Spleen (tissue), 7 donors: Measurements from ENCODE around the gene TSPAN14.

Source experiments
- CTCF ChIP-seq, 11 experiments: fragments of 200-600 bp in 7 of 11; fragments of 450-650 bp in 4 of 11; sonication (generic) in 4 of 11; IDR thresholded peaks in 8 of 11; conservative IDR thresholded peaks in 3 of 11; 1 replicate in 7 of 11; 2 replicates in 4 of 11; pipeline versions ENCODE4 v1.4.0 to v1.8.0; 2016 to 2021; ENCODE audit warnings: antibody characterized with exemption in 11 of 11, inconsistent platforms in 4 of 11, mild to moderate bottlenecking in 1 of 11
- POLR2A ChIP-seq, 3 donors: fragments of 450-650 bp; IDR thresholded peaks; one replicate each; pipeline ENCODE4 v1.5.1; 2017; ENCODE audit warnings: antibody characterized with exemption in 3 of 3, mild to moderate bottlenecking in 1 of 3
- donor health status: DM: no; HTN: no; CAD: no; lungs with moderate emphysema.
- donor health status: DM: no; HTN: no; CAD: no.
- donor health status: DM: no; HTN: no; CAD: no.

DNA sequence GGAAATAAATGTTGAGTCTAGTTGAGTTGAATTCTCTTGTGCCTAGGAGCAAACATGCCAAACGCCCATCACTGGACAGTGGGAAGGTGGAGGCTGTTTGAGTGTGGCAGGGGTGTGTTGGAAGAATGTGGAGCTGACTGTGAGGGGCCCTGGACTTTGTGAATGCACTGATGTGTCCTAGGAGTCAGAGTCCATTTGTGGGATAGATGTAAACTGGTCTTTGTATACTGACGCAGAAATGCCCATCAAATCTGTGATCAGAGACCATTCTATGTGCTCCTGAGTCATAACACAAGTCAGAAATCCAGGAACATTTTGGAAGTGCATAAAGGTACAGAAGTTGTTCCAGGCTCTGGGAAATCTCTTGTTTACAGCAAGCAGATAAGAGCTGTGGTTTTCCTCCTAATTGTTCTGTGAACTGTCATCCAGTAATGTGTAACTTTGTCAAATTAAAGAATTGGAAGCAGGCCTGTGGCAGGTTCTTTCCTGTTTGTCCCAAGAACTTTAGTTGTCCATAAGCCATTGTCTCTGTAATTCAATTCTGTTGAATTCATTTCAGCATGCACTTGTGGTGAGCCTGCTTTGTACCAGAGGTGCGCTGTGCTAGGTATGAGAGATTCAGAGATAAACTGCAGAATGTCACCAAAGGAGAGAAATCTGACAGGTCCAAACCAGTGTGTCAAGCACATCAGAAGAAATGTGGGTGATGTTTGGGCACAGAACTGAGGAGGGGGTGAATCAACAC, 38.2 kb upstream of the TSPAN14 start:
- TF ChIP-seq CTCF (IDR thresholded peaks at IDR 0.05 in 8 of 11, conservative IDR thresholded peaks at IDR 0.05 in 3 of 11) = no peak
- TF ChIP-seq POLR2A (IDR thresholded peaks at IDR 0.05) = no peak
